ENCODE data around the gene MEAK7. TPM values are rescaled to one million over a fixed set of nuclear protein-coding genes. Genes with fewer than 3 reads are reported as not detected.

MEAK7 gene
- total and polyA plus RNA-seq, 2 of the 4 experiments (the other 2 are of a cell fraction), result 27.4 to 39.0 TPM

DNA sequence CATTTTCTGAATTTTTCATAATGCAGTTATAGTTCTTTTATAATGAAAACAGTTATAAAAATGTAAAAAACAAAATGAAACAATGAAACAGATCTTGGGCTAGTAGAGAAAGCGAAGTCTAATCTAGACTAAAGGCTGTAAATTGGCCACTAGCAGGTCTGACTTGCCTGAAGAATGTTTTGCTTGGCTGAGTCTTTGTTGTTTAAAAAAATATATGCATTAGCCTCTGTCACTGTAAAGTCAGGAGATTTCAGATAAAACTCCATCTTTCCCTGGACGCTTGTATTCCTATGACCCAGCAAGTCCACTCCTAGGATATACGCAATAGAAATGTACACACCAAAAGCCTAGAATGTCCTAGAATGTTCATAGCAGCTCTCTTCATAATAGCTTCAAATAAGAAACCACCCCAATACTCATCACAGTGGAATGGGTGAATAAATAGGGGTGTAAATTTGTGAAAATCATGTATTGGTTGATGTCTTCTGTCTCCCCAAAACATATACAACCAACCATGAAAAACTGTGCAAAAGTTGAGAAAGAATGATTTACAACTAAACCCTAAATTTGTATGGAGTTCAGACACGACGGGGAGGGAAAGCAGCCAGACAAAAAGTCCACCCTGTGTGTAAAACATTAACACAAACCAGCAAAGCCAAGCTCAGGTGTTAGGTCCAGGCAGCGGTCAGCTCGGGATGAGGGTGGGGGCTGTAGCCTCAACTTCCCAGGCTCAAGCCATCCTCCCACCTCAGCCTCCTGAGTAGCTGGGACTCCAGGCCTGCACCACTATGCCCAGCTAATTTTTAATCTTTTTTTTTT, 37.7 kb upstream of the MEAK7 start:
- no TSS peak for BruUV-seq (replicated peaks)
- no peak overlapping the region for H3K23ac ChIP-seq (ENCODE audit: low read depth, low read length)
- no peaks in the 10 kb centered on the region for H3K36me3 ChIP-seq (ENCODE audit: control insufficient read depth, insufficient read depth, low read length)
- no CpG with 5 or more reads among the region's 7 CpGs for WGBS, 2 experiments (ENCODE audit: extremely low coverage in 2 of 2, insufficient read length in 1 of 2)
- H2BK5ac ChIP-seq (ENCODE audit: low read depth, low read length, poor library complexity, severe bottlenecking), result no peak overlapping the region
- H2BK120ac ChIP-seq (ENCODE audit: low read depth, low read length), result no peak overlapping the region
- DNase-seq, result peak; percentile 41
- ATAC-seq (ENCODE audit: low read depth), result peak; percentile 53
- H2AFZ ChIP-seq (replicated peaks; ENCODE audit: low read length, poor library complexity), result no peak overlapping the region
- intact Hi-C loops (cut with micrococcal nuclease) (no loop called here), in situ Hi-C loops (cut with MboI; ENCODE audit: low sequenced_read_pairs) (no loop called here), dilution Hi-C loops (cut with HindIII; ENCODE audit: low sequenced_read_pairs, unreplicated experiment) (no loop called here)
- no peak overlapping the region for H2BK15ac ChIP-seq (ENCODE audit: low read depth, low read length)
- no peaks in the 10 kb centered on the region for H4K20me1 ChIP-seq (ENCODE audit: insufficient read depth, low read length)
- H3K4ac ChIP-seq (ENCODE audit: low read depth, low read length), result no peak overlapping the region
- no peak overlapping the region for H3K14ac ChIP-seq (replicated peaks; ENCODE audit: low read depth, low read length)
- peaks cover 5% of the 10 kb centered on the region; the same call in 1 of the 2 replicates for H3K9me1 ChIP-seq (ENCODE audit: insufficient read depth, low read length)
- H3K79me1 ChIP-seq (ENCODE audit: low read depth in 1 of 2, low read length in 2 of 2), result no peaks in the 10 kb centered on the region
- no peak overlapping the region for H2AK5ac ChIP-seq (ENCODE audit: low read depth, low read length)
- no peaks in the 10 kb centered on the region for H3K9me3 ChIP-seq (ENCODE audit: control insufficient read depth, insufficient read depth, low read length)
- H3K4me1 ChIP-seq (ENCODE audit: control insufficient read depth, insufficient read depth, low read length), result peaks cover 7% of the 10 kb centered on the region; the same call in 1 of the 2 replicates
- no peak overlapping the region for H2BK20ac ChIP-seq (ENCODE audit: low read depth, low read length)
- POLR2A ChIA-PET (ENCODE audit: unreplicated experiment), result no interaction called here
- no peak overlapping the region for H4K91ac ChIP-seq (ENCODE audit: insufficient read depth, low read depth, low read length)
- CTCF ChIA-PET, result no interaction called here
- no peak overlapping the region for H3K56ac ChIP-seq (ENCODE audit: extremely low read depth, insufficient read depth, low read length)
- no peak overlapping the region for H2AK9ac ChIP-seq (replicated peaks; ENCODE audit: low read depth, low read length, poor library complexity)
- H4K8ac ChIP-seq (ENCODE audit: low read depth in 2 of 2, low read length in 2 of 2), result no peak overlapping the region
- no peak overlapping the region for H4K5ac ChIP-seq (ENCODE audit: low read depth, low read length)
- TF ChIP-seq RCOR1 (IDR thresholded peaks at IDR 0.05; ENCODE audit: insufficient replicate concordance, low read length) (no peak), CHD1 (IDR thresholded peaks at IDR 0.05; ENCODE audit: low read depth, low read length) (no peak), RAD21 (IDR thresholded peaks at IDR 0.05; ENCODE audit: low read length) (no peak)
- H3K9ac ChIP-seq (ENCODE audit: low read depth, low read length), result no peak overlapping the region
- peak overlapping the region; percentile 27; the same call in 1 of the 2 replicates for H3K4me2 ChIP-seq (ENCODE audit: low read depth, low read length)
- H3K18ac ChIP-seq (ENCODE audit: low read depth, low read length), result 0 out of 2 replicates have a peak overlapping the region, but pooled peaks have one; percentile 35
- no peaks in the 10 kb centered on the region for H3K27me3 ChIP-seq (ENCODE audit: control insufficient read depth, insufficient read depth, low read length)
- H3K27ac ChIP-seq (ENCODE audit: insufficient read depth, low read length), result no peak overlapping the region
- H3K4me3 ChIP-seq (ENCODE audit: insufficient read depth, low read depth, low read length), result no peak overlapping the region
